Measurements from ENCODE around the gene TTC9C. TPM values are rescaled to one million over a fixed set of nuclear protein-coding genes. Genes with fewer than 3 reads are reported as not detected.
"Not testable (repeated sequence)": the region's sequence is repeated elsewhere in the genome, so short reads cannot be mapped to it uniquely, and the experiment has no call there.

TTC9C gene
- total RNA-seq, 1 donor from 2014 or later: 40.8 TPM

GRCh38 chr11:62702246-62702645 is 26.0 kb upstream of the TTC9C start:
- no peak for DNase-seq (ENCODE audit: low spot score, unreplicated experiment)
- peak overlapping the region; percentile 2 for H3K27ac Mint-ChIP-seq
- H3K4me1 Mint-ChIP-seq (ENCODE audit: low read depth): peaks cover 16% of the 10 kb centered on the region
- H3K27me3 Mint-ChIP-seq: no peaks in the 10 kb centered on the region
- H3K36me3 Mint-ChIP-seq (ENCODE audit: insufficient read depth): peaks cover 14% of the 10 kb centered on the region
- H3K4me3 Mint-ChIP-seq (ENCODE audit: low read depth): no peak overlapping the region
- H3K9me3 Mint-ChIP-seq (ENCODE audit: low read depth): no peaks in the 10 kb centered on the region
- TF ChIP-seq CTCF (IDR thresholded peaks at IDR 0.05; ENCODE audit: unreplicated experiment): no peak

- not testable (repeated sequence) for H3K4me3 Mint-ChIP-seq (ENCODE audit: low read depth); H3K9me3 Mint-ChIP-seq (ENCODE audit: low read depth); H3K27me3 Mint-ChIP-seq; DNase-seq (ENCODE audit: low spot score, unreplicated experiment); H3K27ac Mint-ChIP-seq
- Mint-ChIP-seq H3K36me3 (ENCODE audit: insufficient read depth) (peaks cover 11% of the 10 kb centered on the region), H3K4me1 (ENCODE audit: low read depth) (peaks cover 23% of the 10 kb centered on the region)
These were observed 24.4 kb upstream of the TTC9C start for GRCh38 chr11:62703921-62704320.

GRCh38 chr11:62705413-62705812 is 22.9 kb upstream of the TTC9C start:
- no peak for DNase-seq (ENCODE audit: low spot score, unreplicated experiment)
- no peaks in the 10 kb centered on the region for H3K27me3 Mint-ChIP-seq
- H3K36me3 Mint-ChIP-seq (ENCODE audit: insufficient read depth): peaks cover 12% of the 10 kb centered on the region
- H3K9me3 Mint-ChIP-seq (ENCODE audit: low read depth): no peaks in the 10 kb centered on the region
- peaks cover 28% of the 10 kb centered on the region for H3K4me1 Mint-ChIP-seq (ENCODE audit: low read depth)
- H3K27ac Mint-ChIP-seq: peak overlapping the region; percentile 99
- H3K4me3 Mint-ChIP-seq (ENCODE audit: low read depth): peak overlapping the region; percentile 90
- no peak for TF ChIP-seq CTCF (IDR thresholded peaks at IDR 0.05; ENCODE audit: unreplicated experiment)

GRCh38 chr11:62705880-62706849 is 22.1 kb upstream of the TTC9C start:
- H3K9me3 Mint-ChIP-seq (ENCODE audit: low read depth): no peaks in the 10 kb centered on the region
- peaks cover 11% of the 10 kb centered on the region for H3K36me3 Mint-ChIP-seq (ENCODE audit: insufficient read depth)
- no peaks in the 10 kb centered on the region for H3K27me3 Mint-ChIP-seq
- peak overlapping the region; percentile 99 for H3K27ac Mint-ChIP-seq
- peak overlapping the region; percentile 90 for H3K4me3 Mint-ChIP-seq (ENCODE audit: low read depth)
- TF ChIP-seq CTCF (IDR thresholded peaks at IDR 0.05; ENCODE audit: unreplicated experiment): no peak
- DNase-seq (ENCODE audit: low spot score, unreplicated experiment): peak; percentile 91
- H3K4me1 Mint-ChIP-seq (ENCODE audit: low read depth): peaks cover 28% of the 10 kb centered on the region

- no peak for TF ChIP-seq CTCF (IDR thresholded peaks at IDR 0.05; ENCODE audit: unreplicated experiment)
- Mint-ChIP-seq H3K4me3 (ENCODE audit: low read depth) (peak overlapping the region; percentile 64), H3K9me3 (ENCODE audit: low read depth) (no peaks in the 10 kb centered on the region), H3K36me3 (ENCODE audit: insufficient read depth) (peaks cover 11% of the 10 kb centered on the region), H3K27me3 (no peaks in the 10 kb centered on the region), H3K4me1 (ENCODE audit: low read depth) (peaks cover 28% of the 10 kb centered on the region), H3K27ac (peak overlapping the region; percentile 81)
- no peak for DNase-seq (ENCODE audit: low spot score, unreplicated experiment)
These were observed 21.4 kb upstream of the TTC9C start for GRCh38 chr11:62706850-62707247.

All from progenitor cell of endocrine pancreas (in vitro differentiated cells).